ENCODE data around the gene SLC6A3.

Gene SLC6A3

DNA sequence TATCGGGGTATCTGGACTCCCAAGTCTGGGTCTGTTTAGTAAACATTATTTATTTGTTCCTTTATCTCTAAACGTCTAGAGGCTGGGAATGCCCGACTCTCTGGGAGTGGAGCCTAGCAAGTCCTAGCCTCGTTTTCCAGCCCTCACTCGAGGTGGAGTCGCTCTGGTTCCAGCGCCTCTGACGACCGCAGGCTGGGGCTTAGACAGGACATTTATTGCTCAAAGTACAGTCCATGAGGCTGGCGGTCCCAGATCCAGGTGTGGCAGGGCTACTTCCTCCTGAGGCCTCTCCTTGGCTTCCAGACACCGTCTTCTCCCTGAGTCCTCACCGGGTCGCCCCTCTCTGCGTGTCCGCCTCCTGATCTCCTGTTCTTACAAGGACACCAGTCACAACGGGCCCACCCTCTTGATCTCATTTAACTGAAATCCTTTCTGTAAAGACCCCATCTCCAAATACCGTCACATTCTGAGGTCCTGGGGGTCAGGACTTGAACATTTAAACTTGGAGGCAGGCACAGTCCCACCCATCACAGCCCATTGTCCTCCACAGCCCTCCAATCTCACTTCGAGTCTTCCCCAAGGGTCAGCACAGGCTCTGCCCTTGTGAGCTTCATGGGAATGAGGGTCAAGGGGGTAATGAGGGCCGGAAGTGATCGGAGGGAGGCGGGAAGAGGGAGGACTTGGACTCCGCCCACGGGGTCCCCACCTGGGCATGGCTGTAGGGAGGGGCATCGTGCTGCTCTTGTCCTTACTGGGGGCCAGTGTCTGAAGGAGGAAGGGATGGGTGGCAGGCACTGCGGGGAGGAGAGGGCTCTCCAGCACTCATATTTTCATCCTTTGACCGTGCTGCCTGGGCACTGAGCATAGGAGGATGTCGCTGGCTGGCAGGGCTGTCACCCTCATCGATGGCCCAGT, 88.1 kb downstream of the SLC6A3 start:
- Histone ChIP-seq H3K36me3 (ENCODE audit: insufficient read depth, low read length) (no peaks in the 10 kb centered on the region), H3K27me3 (ENCODE audit: control insufficient read depth in 1 of 2, insufficient read depth in 2 of 2, low read length in 2 of 2) (peaks cover 7 to 35% of the 10 kb centered on the region in 2 donors), H3K27ac (ENCODE audit: low read depth, low read length) (no peak overlapping the region), H3K9me3 (ENCODE audit: low read length) (no peaks in the 10 kb centered on the region), H3K4me1 (ENCODE audit: insufficient read depth, low read length) (no peaks in the 10 kb centered on the region), H3K4me3 (ENCODE audit: low read depth in 1 of 2, low read length in 2 of 2) (no peak overlapping the region), H3K9ac (ENCODE audit: low read length) (no peak overlapping the region)

DNA sequence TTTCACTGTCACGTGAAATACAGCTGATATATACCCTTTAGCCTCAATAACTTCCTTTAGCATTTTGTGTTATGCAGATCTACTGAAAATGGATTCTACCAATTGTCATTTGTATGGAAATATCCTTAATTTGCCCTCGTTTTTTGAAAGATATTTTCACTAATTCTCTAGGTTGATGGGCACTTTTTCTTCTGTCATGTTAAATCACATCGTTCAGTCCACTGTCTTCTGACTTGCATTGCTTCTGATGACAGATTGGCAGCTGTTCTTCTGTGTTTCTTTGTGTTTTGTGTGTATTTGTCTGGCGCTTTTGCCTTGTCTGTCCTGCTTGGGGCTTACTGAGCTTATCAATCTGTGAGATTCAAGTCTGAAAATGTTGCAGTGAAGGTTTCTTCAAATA, 90.7 kb downstream of the SLC6A3 start:
- Histone ChIP-seq H3K4me1 (ENCODE audit: insufficient read depth, low read length) (no peaks in the 10 kb centered on the region), H3K4me3 (ENCODE audit: low read depth in 1 of 2, low read length in 2 of 2) (no peak overlapping the region)

DNA sequence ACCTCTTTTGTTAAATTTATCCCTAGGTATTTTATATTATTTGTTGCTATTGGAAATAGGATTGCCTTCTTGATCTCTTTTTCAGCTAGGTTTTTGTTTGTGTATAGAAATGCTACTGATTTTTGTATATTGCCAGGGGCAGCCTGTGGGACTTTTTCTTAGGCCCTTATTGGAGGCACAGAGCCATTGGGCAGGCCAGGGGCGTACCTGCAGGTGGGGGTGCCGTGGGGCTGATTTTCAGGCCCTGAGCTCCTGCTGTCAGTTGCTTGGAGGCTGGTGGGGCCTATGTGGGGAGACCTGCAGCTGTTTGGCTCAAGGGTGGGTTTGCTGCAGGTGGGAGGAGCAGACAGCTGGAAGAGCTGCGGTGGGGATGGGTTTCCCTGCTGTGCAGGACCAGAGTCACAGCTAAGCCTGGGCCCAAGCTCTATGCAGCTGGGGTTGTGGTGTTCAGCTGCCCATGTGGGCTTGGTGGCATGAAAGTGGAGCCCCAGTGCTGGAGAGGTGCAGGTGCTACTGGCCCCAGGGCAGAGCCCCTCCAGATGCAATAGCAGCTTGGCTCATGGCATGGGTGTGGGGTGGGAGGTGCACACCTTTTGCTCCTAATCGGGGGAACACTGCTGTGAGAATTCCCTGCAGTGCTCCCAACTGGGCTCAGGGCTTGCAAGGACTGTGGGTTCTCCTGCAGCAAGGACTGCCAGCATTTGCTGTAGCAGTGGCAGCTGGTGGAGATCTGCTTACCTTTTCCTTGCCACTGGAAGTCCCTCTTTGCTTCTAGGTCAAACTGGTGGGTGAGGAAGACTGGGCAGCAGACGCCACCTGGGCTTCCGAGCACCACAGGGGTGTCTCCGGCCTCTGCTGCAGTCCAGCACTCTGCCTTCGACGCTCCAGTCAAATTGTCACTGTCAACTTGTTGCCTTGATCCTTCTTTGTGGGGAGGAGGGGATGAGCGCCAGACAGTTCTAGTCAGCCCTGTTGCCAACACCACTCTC, 92.7 kb downstream of the SLC6A3 start:
- Histone ChIP-seq H3K36me3 (ENCODE audit: insufficient read depth, low read length) (no peaks in the 10 kb centered on the region), H3K4me3 (ENCODE audit: low read depth in 1 of 2, low read length in 2 of 2) (no peak overlapping the region), H3K4me1 (ENCODE audit: insufficient read depth, low read length) (no peaks in the 10 kb centered on the region), H3K27me3 (ENCODE audit: control insufficient read depth in 1 of 2, insufficient read depth in 2 of 2, low read length in 2 of 2) (peaks cover 0 to 6% of the 10 kb centered on the region in 2 donors), H3K9me3 (ENCODE audit: low read length) (no peaks in the 10 kb centered on the region), H3K9ac (ENCODE audit: low read length) (no peak overlapping the region), H3K27ac (ENCODE audit: low read depth, low read length) (no peak overlapping the region)

More for the DNA sequence above, 90.7 kb downstream of the SLC6A3 start:
- H3K9me3 ChIP-seq (ENCODE audit: low read length): no peaks in the 10 kb centered on the region
- peaks cover 6 to 26% of the 10 kb centered on the region in 2 donors for H3K27me3 ChIP-seq (ENCODE audit: control insufficient read depth in 1 of 2, insufficient read depth in 2 of 2, low read length in 2 of 2)
- no peak overlapping the region for H3K9ac ChIP-seq (ENCODE audit: low read length)
- no peaks in the 10 kb centered on the region for H3K36me3 ChIP-seq (ENCODE audit: insufficient read depth, low read length)
- H3K27ac ChIP-seq (ENCODE audit: low read depth, low read length): no peak overlapping the region

DNA sequence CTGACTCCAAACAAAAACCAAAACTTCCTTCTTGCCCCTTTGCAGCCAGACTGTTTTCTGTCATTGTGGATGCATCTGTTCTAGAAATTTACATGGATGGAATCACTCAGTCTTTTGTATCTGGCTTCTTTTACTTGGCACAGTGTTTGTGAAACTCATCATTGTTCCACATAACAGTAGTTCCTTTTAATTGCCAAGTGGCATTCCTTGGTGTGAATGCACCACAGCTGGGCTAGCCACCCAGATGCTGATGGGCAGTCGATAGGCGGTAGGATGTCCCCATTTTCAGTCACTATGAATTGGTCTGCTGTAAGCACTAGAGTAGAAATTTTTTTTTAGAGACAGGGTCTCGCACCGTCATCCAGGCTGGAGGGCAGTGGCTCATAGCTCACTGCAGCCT, 94.1 kb downstream of the SLC6A3 start:
- Histone ChIP-seq H3K27me3 (ENCODE audit: control insufficient read depth in 1 of 2, insufficient read depth in 2 of 2, low read length in 2 of 2) (no peaks in the 10 kb centered on the region), H3K4me1 (ENCODE audit: insufficient read depth, low read length) (peaks cover 2% of the 10 kb centered on the region)

DNA sequence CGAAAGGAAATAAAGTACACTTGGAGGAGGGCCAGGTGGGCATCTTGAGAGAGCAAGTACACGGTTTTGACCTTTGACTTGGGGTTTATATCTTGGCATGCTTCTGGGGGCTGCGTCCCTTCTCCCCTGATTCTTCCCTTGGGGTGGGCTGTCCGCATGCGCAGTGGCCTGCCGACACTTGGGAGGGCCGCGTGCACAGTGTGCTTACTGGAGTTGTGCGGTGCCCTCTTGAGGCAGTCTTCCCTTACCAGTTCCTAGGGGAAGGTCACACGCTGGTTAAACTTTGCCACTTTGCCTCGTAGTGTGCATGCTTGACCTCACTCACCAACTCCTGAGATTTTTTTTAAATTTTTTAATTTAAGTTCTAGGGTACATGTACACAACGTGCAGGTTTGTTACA, 96.0 kb downstream of the SLC6A3 start:
- Histone ChIP-seq H3K36me3 (ENCODE audit: insufficient read depth, low read length) (no peaks in the 10 kb centered on the region), H3K4me1 (ENCODE audit: insufficient read depth, low read length) (peaks cover 11% of the 10 kb centered on the region), H3K27me3 (ENCODE audit: control insufficient read depth in 1 of 2, insufficient read depth in 2 of 2, low read length in 2 of 2) (no peaks in the 10 kb centered on the region)

More for the DNA sequence above, 94.1 kb downstream of the SLC6A3 start:
- H3K4me3 ChIP-seq (ENCODE audit: low read depth in 1 of 2, low read length in 2 of 2): no peak overlapping the region
- no peak overlapping the region for H3K27ac ChIP-seq (ENCODE audit: low read depth, low read length)
- no peaks in the 10 kb centered on the region for H3K36me3 ChIP-seq (ENCODE audit: insufficient read depth, low read length)
- no peak overlapping the region for H3K9ac ChIP-seq (ENCODE audit: low read length)
- H3K9me3 ChIP-seq (ENCODE audit: low read length): no peaks in the 10 kb centered on the region

DNA sequence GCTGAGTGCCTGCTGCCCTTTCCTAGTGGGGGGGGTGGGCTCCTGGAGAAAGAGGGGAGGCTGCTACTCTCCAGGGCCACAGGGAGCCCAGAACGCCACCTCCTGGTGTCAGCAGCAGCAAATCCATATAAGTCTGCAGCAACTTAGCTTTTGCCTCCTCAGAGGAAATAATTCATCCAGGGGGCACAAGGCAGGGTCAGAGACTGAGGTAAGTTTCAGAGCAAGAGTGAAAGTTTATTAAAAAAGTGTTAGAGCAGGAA, 96.3 kb downstream of the SLC6A3 start:
- H3K27ac ChIP-seq (ENCODE audit: low read depth, low read length): no peak overlapping the region
- H3K4me3 ChIP-seq (ENCODE audit: low read depth in 1 of 2, low read length in 2 of 2): no peak overlapping the region

More for the DNA sequence above, 96.0 kb downstream of the SLC6A3 start:
- no peak overlapping the region for H3K27ac ChIP-seq (ENCODE audit: low read depth, low read length)
- H3K4me3 ChIP-seq (ENCODE audit: low read depth in 1 of 2, low read length in 2 of 2): no peak overlapping the region
- H3K9me3 ChIP-seq (ENCODE audit: low read length): no peaks in the 10 kb centered on the region
- H3K9ac ChIP-seq (ENCODE audit: low read length): no peak overlapping the region

DNA sequence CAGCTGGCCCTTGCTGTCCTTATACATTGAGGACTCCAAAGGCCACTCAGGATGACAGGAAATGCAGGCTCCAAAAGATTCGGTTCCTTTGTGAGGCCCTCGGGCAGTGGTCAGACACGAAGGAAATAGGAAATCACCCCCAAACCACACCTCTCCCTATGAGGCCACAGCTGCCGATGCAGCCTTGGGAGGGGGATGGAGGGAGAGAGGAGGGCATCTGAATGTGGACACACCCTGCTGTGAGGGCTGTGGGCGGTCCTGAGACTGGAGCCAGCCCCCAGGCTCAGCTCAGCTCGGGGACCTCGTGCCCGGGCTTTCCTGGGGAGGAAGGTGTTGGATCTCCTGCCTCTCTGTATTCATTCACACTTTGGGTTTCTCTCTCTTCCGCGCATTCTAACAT, 97.7 kb downstream of the SLC6A3 start:
- Histone ChIP-seq H3K9me3 (ENCODE audit: low read length) (no peaks in the 10 kb centered on the region), H3K4me1 (ENCODE audit: insufficient read depth, low read length) (peaks cover 22% of the 10 kb centered on the region), H3K36me3 (ENCODE audit: insufficient read depth, low read length) (peaks cover 5% of the 10 kb centered on the region), H3K27ac (ENCODE audit: low read depth, low read length) (no peak overlapping the region), H3K27me3 (ENCODE audit: control insufficient read depth in 1 of 2, insufficient read depth in 2 of 2, low read length in 2 of 2) (no peaks in the 10 kb centered on the region), H3K4me3 (ENCODE audit: low read depth in 1 of 2, low read length in 2 of 2) (no peak overlapping the region), H3K9ac (ENCODE audit: low read length) (no peak overlapping the region)

More for the DNA sequence above, 96.3 kb downstream of the SLC6A3 start:
- Histone ChIP-seq H3K9ac (ENCODE audit: low read length) (no peak overlapping the region), H3K36me3 (ENCODE audit: insufficient read depth, low read length) (no peaks in the 10 kb centered on the region), H3K4me1 (ENCODE audit: insufficient read depth, low read length) (peaks cover 15% of the 10 kb centered on the region), H3K9me3 (ENCODE audit: low read length) (no peaks in the 10 kb centered on the region), H3K27me3 (ENCODE audit: control insufficient read depth in 1 of 2, insufficient read depth in 2 of 2, low read length in 2 of 2) (no peaks in the 10 kb centered on the region)

DNA sequence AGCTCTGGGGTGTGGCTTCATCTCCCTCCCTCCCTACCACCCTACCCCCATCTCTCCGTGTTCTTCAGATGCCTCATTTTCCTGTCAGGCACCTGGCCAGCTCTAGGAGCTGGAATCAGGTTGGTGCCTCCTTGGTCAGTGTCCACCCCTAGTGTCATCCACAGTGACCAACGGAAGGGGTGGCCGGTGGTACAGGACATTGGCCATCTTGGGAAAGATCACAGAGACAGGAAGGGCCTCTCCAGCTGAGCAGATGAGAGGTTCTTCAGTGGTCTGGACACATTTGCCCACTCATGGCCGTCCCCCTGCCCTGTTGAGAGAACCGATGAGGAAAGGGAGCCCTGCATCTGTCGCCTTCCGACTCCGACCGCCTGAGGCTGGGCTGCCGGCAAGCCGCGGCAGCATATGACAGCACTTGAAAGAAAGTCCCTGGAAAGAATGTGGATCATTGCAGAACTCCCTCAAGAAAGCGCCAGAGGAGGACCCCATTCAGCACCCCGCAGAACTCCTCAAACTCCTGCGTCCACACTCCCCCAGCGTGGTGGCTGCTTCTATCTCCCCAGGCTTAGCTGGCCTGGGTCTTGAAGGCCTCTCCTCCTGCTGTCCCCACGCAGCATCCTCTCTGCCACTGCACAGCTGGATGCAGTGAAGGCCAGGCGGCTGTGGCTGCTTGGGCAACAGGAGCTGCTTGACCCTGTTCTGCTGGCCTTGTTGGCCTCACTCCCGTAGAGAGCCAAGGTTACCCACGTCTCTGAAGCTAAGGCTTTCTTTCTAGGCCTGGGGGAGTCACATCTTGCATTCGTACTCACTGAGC, 98.4 kb downstream of the SLC6A3 start:
- Histone ChIP-seq H3K27ac (ENCODE audit: low read depth, low read length) (no peak overlapping the region), H3K4me1 (ENCODE audit: insufficient read depth, low read length) (peaks cover 22% of the 10 kb centered on the region), H3K36me3 (ENCODE audit: insufficient read depth, low read length) (peaks cover 12% of the 10 kb centered on the region), H3K27me3 (ENCODE audit: control insufficient read depth in 1 of 2, insufficient read depth in 2 of 2, low read length in 2 of 2) (no peaks in the 10 kb centered on the region), H3K9me3 (ENCODE audit: low read length) (no peaks in the 10 kb centered on the region), H3K4me3 (ENCODE audit: low read depth in 1 of 2, low read length in 2 of 2) (no peak overlapping the region), H3K9ac (ENCODE audit: low read length) (no peak overlapping the region)

DNA sequence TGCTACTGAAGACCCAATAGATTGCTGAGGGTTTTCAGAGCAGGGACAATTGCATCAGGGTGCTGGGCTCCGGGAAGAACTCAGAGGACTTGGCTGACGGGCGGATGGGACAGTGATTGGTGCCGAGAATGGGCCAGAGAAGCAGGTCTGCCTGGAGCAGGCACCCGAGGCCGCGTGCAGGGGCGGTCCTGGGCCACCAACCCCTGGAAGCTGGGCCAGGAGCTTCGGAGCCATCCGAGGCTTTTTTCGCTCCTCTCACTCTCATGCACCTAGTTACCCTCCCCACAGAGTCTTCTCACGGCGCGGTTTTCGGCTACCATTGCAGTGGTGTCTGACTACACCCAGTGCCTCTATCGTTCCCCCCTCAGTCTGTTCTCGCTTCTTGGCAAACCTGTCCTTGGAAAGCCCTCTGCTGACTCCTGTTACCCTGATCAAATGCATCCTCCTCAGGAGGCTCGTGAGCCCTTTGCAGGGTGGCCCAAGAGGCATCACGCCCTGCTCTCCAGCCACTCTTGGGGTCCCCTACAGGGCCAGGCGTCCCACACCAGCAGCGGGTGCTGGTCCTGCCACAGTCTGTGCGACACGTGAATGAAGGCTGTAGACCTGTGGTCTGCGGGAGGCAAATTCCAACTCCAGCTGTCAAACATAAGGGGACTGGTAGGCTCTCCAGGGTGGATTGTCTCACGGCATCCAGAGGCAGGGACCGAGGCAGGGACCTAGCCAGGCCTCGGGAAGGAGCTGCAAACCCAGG, 99.2 kb downstream of the SLC6A3 start:
- Histone ChIP-seq H3K4me3 (ENCODE audit: low read depth in 1 of 2, low read length in 2 of 2) (peak overlapping the region; percentile 84 to 89), H3K9me3 (ENCODE audit: low read length) (no peaks in the 10 kb centered on the region), H3K9ac (ENCODE audit: low read length) (peak overlapping the region; percentile 95), H3K27me3 (ENCODE audit: control insufficient read depth in 1 of 2, insufficient read depth in 2 of 2, low read length in 2 of 2) (no peaks in the 10 kb centered on the region), H3K36me3 (ENCODE audit: insufficient read depth, low read length) (peaks cover 20% of the 10 kb centered on the region), H3K27ac (ENCODE audit: low read depth, low read length) (peak overlapping the region; percentile 95), H3K4me1 (ENCODE audit: insufficient read depth, low read length) (peaks cover 22% of the 10 kb centered on the region)

DNA sequence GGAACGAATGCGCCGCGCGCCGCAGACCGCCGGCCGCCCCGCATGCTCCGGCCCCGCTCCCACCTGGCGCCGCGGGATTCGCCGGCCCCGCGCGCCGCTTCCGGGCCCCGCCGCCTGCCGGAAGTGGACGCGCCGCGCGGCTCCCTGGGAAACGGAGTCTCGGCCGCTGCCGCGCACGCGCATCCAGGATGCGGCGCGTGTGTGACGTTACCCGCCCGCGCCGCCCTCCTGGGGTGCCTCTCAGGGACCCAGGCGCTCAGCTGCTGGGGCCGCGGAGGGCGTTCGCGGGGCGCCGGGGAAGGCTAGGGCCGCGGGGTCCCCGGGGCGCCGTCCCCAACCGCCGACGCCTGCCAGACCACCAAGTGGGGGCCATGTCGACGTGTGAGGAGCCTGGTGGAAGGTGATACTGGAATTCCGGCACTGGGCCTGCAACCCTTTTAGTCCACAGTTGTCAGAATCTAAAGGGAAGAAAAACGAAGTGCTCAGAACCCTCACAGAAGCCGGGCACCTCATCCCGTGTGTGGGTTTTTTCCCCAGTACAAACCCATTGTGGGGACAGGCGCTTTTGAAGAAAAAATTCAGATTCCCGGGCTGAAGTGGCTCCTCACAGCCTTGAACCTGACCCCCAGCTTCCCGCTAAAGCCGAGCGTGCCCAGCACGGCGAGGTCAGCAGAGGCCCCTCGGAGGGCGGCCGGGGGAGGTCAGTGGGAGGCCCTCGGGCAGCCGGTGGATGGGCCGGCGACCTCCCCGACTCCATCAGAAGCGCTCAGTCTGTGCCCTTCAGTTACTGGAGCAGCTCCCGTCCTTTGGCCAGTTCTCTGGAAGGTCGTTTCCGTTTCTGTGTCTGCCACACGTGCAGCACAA, 100.0 kb downstream of the SLC6A3 start, which contains the start of gene CLPTM1L:
TSS of gene CLPTM1L (minus strand) at position 125 of the 864 bp plus-strand sequence. CDS start 258 bp downstream, outside the sequence.
- Histone ChIP-seq H3K27ac (ENCODE audit: low read depth, low read length) (peak within 1 kb of the TSS; percentile 95), H3K9ac (ENCODE audit: low read length) (peak within 1 kb of the TSS; percentile 95), H3K9me3 (ENCODE audit: low read length) (no peaks in the 10 kb centered on the region), H3K4me1 (ENCODE audit: insufficient read depth, low read length) (peaks cover 22% of the 10 kb centered on the region), H3K4me3 (ENCODE audit: low read depth in 1 of 2, low read length in 2 of 2) (peak within 1 kb of the TSS; percentile 84 to 89), H3K27me3 (ENCODE audit: control insufficient read depth in 1 of 2, insufficient read depth in 2 of 2, low read length in 2 of 2) (no peaks in the 10 kb centered on the region), H3K36me3 (ENCODE audit: insufficient read depth, low read length) (peaks cover 24% of the 10 kb centered on the region)
